Nephron progenitor cell (in vitro differentiated cells): Measurements from ENCODE around the gene SLC25A41.

Source experiments
- DNase-seq: peaks from one replicate; pipeline ENCODE4 v3.0.0; 2021
- H3K27ac Mint-ChIP-seq: 2 replicates; pipeline ENCODE4 v1.8.0; 2021; ENCODE audit warnings: mild to moderate bottlenecking, moderate library complexity, mixed read lengths
- H3K27me3 Mint-ChIP-seq: 2 replicates; pipeline ENCODE4 v1.8.0; 2021; ENCODE audit warnings: mild to moderate bottlenecking, low read depth, mixed read lengths; ENCODE audit not compliant: poor library complexity
- H3K36me3 Mint-ChIP-seq: 2 replicates; pipeline ENCODE4 v1.8.0; 2021; ENCODE audit warnings: low read depth, mixed read lengths
- H3K4me1 Mint-ChIP-seq: 2 replicates; pipeline ENCODE4 v1.8.0; 2021; ENCODE audit warnings: mixed read lengths
- H3K4me3 Mint-ChIP-seq: 2 replicates; pipeline ENCODE4 v1.8.0; 2021; ENCODE audit warnings: mild to moderate bottlenecking, moderate library complexity, mixed read lengths
- H3K9me3 Mint-ChIP-seq: 2 replicates; pipeline ENCODE4 v1.8.0; 2021; ENCODE audit warnings: mild to moderate bottlenecking, moderate library complexity, mixed read lengths
- CTCF ChIP-seq: fragments of 200-600 bp; sonication (generic); IDR thresholded peaks from 2 replicates; pipeline ENCODE4 v1.5.0; 2021; ENCODE audit warnings: antibody characterized with exemption

Gene SLC25A41

GRCh38 chr19:6452223-6452614 is 18.7 kb upstream of the SLC25A41 start:
- TF ChIP-seq CTCF: no peak
- H3K4me3 Mint-ChIP-seq: no peak overlapping the region
- no peak overlapping the region for H3K27ac Mint-ChIP-seq
- H3K9me3 Mint-ChIP-seq: peaks cover 29% of the 10 kb centered on the region
- H3K36me3 Mint-ChIP-seq: peaks cover 67% of the 10 kb centered on the region
- H3K4me1 Mint-ChIP-seq: peaks cover under 1% of the 10 kb centered on the region
- no peak for DNase-seq
- H3K27me3 Mint-ChIP-seq: peaks cover 5% of the 10 kb centered on the region

- DNase-seq: no peak
- TF ChIP-seq CTCF: no peak
- H3K9me3 Mint-ChIP-seq: peaks cover 29% of the 10 kb centered on the region
- H3K4me1 Mint-ChIP-seq: no peaks in the 10 kb centered on the region
- no peak overlapping the region for H3K4me3 Mint-ChIP-seq
- H3K27ac Mint-ChIP-seq: no peak overlapping the region
- peaks cover 5% of the 10 kb centered on the region for H3K27me3 Mint-ChIP-seq
- H3K36me3 Mint-ChIP-seq: peaks cover 67% of the 10 kb centered on the region
Observed at GRCh38 chr19:6451583-6452222, 18.1 kb upstream of the SLC25A41 start.

GRCh38 chr19:6450166-6450565 is 16.6 kb upstream of the SLC25A41 start:
- H3K27ac Mint-ChIP-seq: no peak overlapping the region
- TF ChIP-seq CTCF: no peak
- peaks cover 67% of the 10 kb centered on the region for H3K36me3 Mint-ChIP-seq
- DNase-seq: no peak
- peaks cover 39% of the 10 kb centered on the region for H3K9me3 Mint-ChIP-seq
- H3K27me3 Mint-ChIP-seq: peaks cover 5% of the 10 kb centered on the region
- no peak overlapping the region for H3K4me3 Mint-ChIP-seq
- no peaks in the 10 kb centered on the region for H3K4me1 Mint-ChIP-seq

- Mint-ChIP-seq H3K4me1 (no peaks in the 10 kb centered on the region), H3K4me3 (no peak overlapping the region)
Observed at GRCh38 chr19:6448045-6448444, 14.5 kb upstream of the SLC25A41 start.

GRCh38 chr19:6446452-6446851 is 12.9 kb upstream of the SLC25A41 start:
- Mint-ChIP-seq H3K4me3 (no peak overlapping the region), H3K9me3 (peaks cover 15% of the 10 kb centered on the region), H3K27ac (no peak overlapping the region), H3K27me3 (peaks cover 5% of the 10 kb centered on the region), H3K36me3 (peaks cover 34% of the 10 kb centered on the region), H3K4me1 (no peaks in the 10 kb centered on the region)
- DNase-seq: no peak
- no peak for TF ChIP-seq CTCF

More at GRCh38 chr19:6448045-6448444, 14.5 kb upstream of the SLC25A41 start:
- Mint-ChIP-seq H3K9me3 (peaks cover 19% of the 10 kb centered on the region), H3K36me3 (peaks cover 48% of the 10 kb centered on the region), H3K27ac (no peak overlapping the region), H3K27me3 (peaks cover 5% of the 10 kb centered on the region)
- DNase-seq: no peak
- no peak for TF ChIP-seq CTCF

GRCh38 chr19:6443986-6444385 is 10.4 kb upstream of the SLC25A41 start:
- no peak for DNase-seq
- TF ChIP-seq CTCF: no peak
- no peak overlapping the region for H3K27ac Mint-ChIP-seq
- H3K4me3 Mint-ChIP-seq: no peak overlapping the region
- peaks cover 15% of the 10 kb centered on the region for H3K9me3 Mint-ChIP-seq
- H3K4me1 Mint-ChIP-seq: no peaks in the 10 kb centered on the region
- peaks cover 32% of the 10 kb centered on the region for H3K36me3 Mint-ChIP-seq
- H3K27me3 Mint-ChIP-seq: no peaks in the 10 kb centered on the region
